ENCODE measurements around the gene FBXL13. TPM values are rescaled to one million over a fixed set of nuclear protein-coding genes. Genes with fewer than 3 reads are reported as not detected.
A peak's percentile ranks its signal among the peaks of the same experiment; 100 is the strongest.

The FBXL13 gene
- total RNA-seq, 1 donor from 2014 or later = 3.0 TPM

DNA sequence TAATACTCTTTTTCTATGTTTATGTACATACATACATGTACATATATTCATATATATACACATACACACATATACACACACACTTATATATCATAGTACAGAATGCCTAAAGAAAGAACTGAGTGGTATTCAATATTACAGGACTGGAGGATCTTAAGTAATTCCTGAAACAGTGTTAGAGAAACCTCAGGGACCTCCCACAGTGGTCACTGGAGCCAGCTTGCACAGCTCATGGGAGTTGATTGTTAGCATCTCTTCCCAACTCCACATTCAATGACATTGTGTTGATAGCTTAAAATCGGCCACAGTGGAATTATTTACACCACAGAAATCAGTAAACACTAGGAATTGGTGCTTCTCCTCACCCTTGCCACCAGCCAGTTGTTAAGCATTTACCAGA, 155.8 kb downstream of the FBXL13 start:
- H3K36me3 ChIP-seq = no peaks in the 10 kb centered on the region
- intact Hi-C loops (cut with DNase I) = no loop called here
- no peak overlapping the region for H3K27ac ChIP-seq
- H3K4me3 ChIP-seq = no peak overlapping the region
- no peaks in the 10 kb centered on the region for H3K4me1 ChIP-seq
- ATAC-seq (no peak), DNase-seq (no peak)
- no peaks in the 10 kb centered on the region for H3K9me3 ChIP-seq
- H3K27me3 ChIP-seq = no peaks in the 10 kb centered on the region
- TF ChIP-seq, protein P1, sequence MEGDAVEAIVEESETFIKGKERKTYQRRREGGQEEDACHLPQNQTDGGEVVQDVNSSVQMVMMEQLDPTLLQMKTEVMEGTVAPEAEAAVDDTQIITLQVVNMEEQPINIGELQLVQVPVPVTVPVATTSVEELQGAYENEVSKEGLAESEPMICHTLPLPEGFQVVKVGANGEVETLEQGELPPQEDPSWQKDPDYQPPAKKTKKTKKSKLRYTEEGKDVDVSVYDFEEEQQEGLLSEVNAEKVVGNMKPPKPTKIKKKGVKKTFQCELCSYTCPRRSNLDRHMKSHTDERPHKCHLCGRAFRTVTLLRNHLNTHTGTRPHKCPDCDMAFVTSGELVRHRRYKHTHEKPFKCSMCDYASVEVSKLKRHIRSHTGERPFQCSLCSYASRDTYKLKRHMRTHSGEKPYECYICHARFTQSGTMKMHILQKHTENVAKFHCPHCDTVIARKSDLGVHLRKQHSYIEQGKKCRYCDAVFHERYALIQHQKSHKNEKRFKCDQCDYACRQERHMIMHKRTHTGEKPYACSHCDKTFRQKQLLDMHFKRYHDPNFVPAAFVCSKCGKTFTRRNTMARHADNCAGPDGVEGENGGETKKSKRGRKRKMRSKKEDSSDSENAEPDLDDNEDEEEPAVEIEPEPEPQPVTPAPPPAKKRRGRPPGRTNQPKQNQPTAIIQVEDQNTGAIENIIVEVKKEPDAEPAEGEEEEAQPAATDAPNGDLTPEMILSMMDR (IDR thresholded peaks at IDR 0.05) = no peak

DNA sequence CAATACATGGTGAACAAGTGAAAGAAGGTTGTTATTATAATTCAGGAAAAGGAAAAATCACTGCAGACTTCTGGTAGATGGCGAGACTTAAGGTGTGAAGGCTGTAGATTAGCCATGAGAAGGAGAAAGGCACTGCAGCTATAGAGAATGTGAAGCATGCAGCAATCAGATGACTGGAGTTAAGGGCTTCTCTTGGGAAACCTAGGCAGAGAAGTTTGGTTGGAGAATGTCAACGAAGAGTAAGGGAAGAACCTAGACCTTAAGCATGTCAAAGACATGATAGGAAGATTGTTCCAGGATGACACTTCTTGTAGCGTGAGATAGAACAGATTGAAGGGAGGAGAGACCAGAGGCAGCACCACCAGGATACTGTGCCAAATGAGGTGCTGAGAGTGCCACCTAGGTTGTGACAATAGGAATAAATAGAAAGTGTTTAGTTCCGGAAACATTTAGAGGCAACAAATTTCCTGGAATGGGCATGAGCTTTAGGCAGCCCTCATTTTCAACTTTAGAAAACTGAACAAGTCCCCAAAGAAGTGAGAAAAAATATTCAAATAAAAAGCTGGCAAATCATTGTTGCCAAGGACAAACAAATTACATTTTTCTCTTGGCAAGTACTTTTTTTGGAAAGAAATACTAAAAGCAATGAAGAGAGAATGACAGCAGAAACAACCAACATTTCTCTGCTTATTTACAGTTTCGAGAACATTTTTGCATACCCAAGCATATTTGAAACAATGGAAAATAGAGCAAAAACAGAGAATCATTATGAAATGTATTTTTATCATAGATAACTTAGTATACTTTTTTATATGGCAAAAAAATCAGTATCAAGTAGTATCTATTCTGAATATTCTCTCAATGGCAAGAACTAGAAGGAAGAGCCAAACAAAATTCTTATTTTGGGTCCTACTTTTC, 156.9 kb downstream of the FBXL13 start:
- Histone ChIP-seq H3K36me3 (no peaks in the 10 kb centered on the region), H3K27ac (no peak overlapping the region), H3K4me1 (no peaks in the 10 kb centered on the region), H3K4me3 (no peak overlapping the region), H3K9me3 (no peaks in the 10 kb centered on the region), H3K27me3 (no peaks in the 10 kb centered on the region)
- intact Hi-C loops (cut with DNase I) = no loop called here
- TF ChIP-seq, protein P1 (IDR thresholded peaks at IDR 0.05) = no peak
- ATAC-seq = no peak
- DNase-seq = no peak

DNA sequence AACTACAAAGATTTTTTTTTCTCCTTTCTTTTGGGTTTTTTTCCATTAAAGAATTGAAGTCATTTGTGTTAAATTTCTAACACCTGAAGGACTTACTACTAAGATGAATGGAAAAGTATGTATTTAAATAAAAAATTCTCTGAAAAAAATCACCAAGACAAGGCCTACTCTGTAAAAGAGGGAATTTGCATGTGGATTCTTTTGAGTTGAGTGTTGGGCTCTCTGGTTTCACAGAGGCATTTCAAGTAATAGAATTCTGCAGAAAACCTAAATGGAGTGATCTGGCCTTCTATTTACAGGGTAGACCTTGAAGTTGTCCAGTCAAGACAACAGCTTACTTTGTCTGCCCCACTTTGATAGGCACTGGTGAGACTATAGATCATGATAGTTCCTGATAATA, 157.7 kb downstream of the FBXL13 start:
- Histone ChIP-seq H3K27ac (no peak overlapping the region), H3K9me3 (no peaks in the 10 kb centered on the region), H3K36me3 (no peaks in the 10 kb centered on the region), H3K4me3 (no peak overlapping the region), H3K4me1 (no peaks in the 10 kb centered on the region), H3K27me3 (no peaks in the 10 kb centered on the region)
- intact Hi-C loops (cut with DNase I) = no loop called here
- TF ChIP-seq, protein P1 (IDR thresholded peaks at IDR 0.05) = no peak
- no peak for ATAC-seq
- no peak for DNase-seq

GRCh38 chr7:102916426-102916825, 158.2 kb downstream of the FBXL13 start:
- Histone ChIP-seq H3K9me3 (no peaks in the 10 kb centered on the region), H3K4me3 (no peak overlapping the region), H3K27me3 (no peaks in the 10 kb centered on the region), H3K4me1 (no peaks in the 10 kb centered on the region), H3K27ac (no peak overlapping the region), H3K36me3 (no peaks in the 10 kb centered on the region)
- TF ChIP-seq, protein P1 (IDR thresholded peaks at IDR 0.05) = no peak
- intact Hi-C loops (cut with DNase I) = no loop called here
- DNase-seq (no peak), ATAC-seq (no peak)

DNA sequence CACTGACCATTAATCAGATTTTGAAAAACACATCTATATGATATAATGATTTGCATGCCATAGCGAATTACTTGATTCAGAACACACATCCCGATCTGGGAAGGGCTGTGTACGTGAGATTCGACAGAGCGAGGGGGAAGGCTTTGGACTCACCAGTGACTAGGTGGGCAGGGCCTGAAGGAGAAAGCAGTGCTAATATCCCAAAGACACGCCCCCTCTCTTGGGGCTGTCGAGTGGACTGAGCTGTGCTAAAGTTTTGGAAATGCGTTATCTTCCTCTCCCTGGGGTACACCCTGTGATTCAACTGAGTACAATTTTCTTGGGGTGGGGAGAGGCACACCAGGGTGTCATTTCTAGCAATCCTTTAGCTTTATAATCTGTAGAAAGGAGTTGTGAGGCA, 160.0 kb downstream of the FBXL13 start:
- H3K4me3 ChIP-seq = no peak overlapping the region
- no peaks in the 10 kb centered on the region for H3K27me3 ChIP-seq
- intact Hi-C loops (cut with DNase I) = no loop called here
- no peaks in the 10 kb centered on the region for H3K9me3 ChIP-seq
- no peak for DNase-seq
- no peak overlapping the region for H3K27ac ChIP-seq
- peak; percentile 40 for ATAC-seq
- no peaks in the 10 kb centered on the region for H3K4me1 ChIP-seq
- TF ChIP-seq, protein P1 (IDR thresholded peaks at IDR 0.05) = no peak
- H3K36me3 ChIP-seq = no peaks in the 10 kb centered on the region
